ENCODE data around the gene ANKLE2. TPM values are rescaled to one million over a fixed set of nuclear protein-coding genes. Genes with fewer than 3 reads are reported as not detected.

The ANKLE2 gene
- total RNA-seq, 4 donors from 2014 or later = 57.9 to 94.5 (median 60.5) TPM

DNA sequence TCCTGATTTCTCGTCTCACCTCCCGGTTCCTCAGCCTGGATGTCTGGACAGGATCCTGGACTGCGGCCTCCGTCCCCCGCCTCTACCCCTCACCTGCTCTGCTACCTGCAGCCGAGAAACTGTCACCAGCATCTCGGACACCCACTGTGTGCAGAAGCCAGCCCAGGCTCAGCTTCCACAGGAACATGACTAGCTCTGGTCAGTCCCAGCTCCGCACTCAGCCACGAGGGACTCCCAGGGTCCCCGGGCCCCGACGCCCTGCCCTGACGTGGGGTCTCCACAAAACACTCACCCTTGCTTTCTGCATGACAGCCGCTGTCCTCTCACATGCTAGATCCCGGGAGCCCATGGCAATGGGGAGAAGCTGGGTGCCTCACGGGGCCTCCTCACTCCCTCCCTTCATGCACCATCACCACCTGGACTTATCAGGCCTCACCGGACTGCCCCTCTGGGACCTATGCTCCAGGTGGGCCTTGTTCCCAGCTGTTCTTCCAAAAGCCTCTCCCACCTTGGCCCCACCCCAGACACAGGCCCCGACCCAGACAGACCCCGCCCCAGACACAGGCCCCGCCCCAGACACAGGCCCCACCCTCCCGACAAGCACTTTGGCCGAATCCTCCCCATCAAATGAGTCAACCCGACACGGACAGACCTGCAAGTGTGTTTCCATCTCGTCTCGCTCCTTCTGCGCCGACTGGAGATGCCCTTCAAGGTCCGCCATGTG, 26.9 kb upstream of the ANKLE2 start:
- intact Hi-C loops (cut with DNase I; ENCODE audit: low total_unique reads) = no loop called here
- 91 to 95% methylated on average over 29 of the region's 29 CpGs for WGBS, 2 donors
- TF ChIP-seq POLR2A (IDR thresholded peaks at IDR 0.05) (no peak), CTCF (IDR thresholded peaks at IDR 0.05) (no peak)
- H3K4me3 ChIP-seq (ENCODE audit: low read depth, poor library complexity, severe bottlenecking) = no peak overlapping the region
- no peak for DNase-seq (ENCODE audit: low spot score in 2 of 2)

DNA sequence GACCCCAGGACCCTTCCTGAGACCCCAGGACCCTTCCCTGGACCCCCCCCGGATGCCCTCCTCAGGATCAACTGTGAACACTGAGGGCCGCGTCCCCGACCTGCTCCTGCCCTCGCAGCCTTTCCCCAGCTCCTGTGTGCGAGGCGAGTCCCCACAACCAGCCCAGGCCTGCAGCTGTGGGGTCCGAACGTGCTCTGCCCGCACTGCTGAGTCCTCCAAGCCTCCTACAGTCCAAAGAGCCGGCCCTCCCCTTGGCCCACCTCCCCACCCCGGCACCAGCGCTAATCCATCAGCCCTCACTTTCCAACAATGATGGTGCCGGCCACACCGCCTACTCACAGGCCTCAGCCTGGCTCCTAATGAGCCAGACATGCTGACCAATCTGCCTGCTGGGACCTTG, 26.2 kb upstream of the ANKLE2 start:
- no peak for DNase-seq (ENCODE audit: low spot score in 2 of 2)
- H3K4me3 ChIP-seq (ENCODE audit: low read depth, poor library complexity, severe bottlenecking) = no peak overlapping the region
- intact Hi-C loops (cut with DNase I; ENCODE audit: low total_unique reads) = no loop called here
- WGBS, 2 donors = 95 to 97% methylated on average over 15 of the region's 15 CpGs
- TF ChIP-seq POLR2A (IDR thresholded peaks at IDR 0.05) (no peak), CTCF (IDR thresholded peaks at IDR 0.05) (no peak)

GRCh38 chr12:132786192-132786591, 24.6 kb upstream of the ANKLE2 start:
- WGBS, 2 donors = 91 to 95% methylated on average over 21 of the region's 21 CpGs
- H3K4me3 ChIP-seq (ENCODE audit: low read depth, poor library complexity, severe bottlenecking) = no peak overlapping the region
- intact Hi-C loops (cut with DNase I; ENCODE audit: low total_unique reads) = no loop called here
- DNase-seq (ENCODE audit: low spot score in 2 of 2) = no peak
- TF ChIP-seq POLR2A (IDR thresholded peaks at IDR 0.05) (no peak), CTCF (IDR thresholded peaks at IDR 0.05) (no peak)

- DNase-seq (ENCODE audit: low spot score in 2 of 2) = no peak
- H3K4me3 ChIP-seq (ENCODE audit: low read depth, poor library complexity, severe bottlenecking) = no peak overlapping the region
- 80% methylated on average over 9 of the region's 9 CpGs for WGBS, 2 donors
- intact Hi-C loops (cut with DNase I; ENCODE audit: low total_unique reads) = no loop called here
- TF ChIP-seq POLR2A (IDR thresholded peaks at IDR 0.05) (no peak), CTCF (IDR thresholded peaks at IDR 0.05) (no peak)
Observed at GRCh38 chr12:132784580-132784979, 22.9 kb upstream of the ANKLE2 start.

- TF ChIP-seq POLR2A (IDR thresholded peaks at IDR 0.05) (no peak), CTCF (IDR thresholded peaks at IDR 0.05) (no peak)
- intact Hi-C loops (cut with DNase I; ENCODE audit: low total_unique reads) = no loop called here
- 82 to 83% methylated on average over 22 of the region's 22 CpGs for WGBS, 2 donors
- no peak overlapping the region for H3K4me3 ChIP-seq (ENCODE audit: low read depth, poor library complexity, severe bottlenecking)
- DNase-seq (ENCODE audit: low spot score in 2 of 2) = peak in 1 of 2 donors; percentile 60
Observed at GRCh38 chr12:132783917-132784531, 22.4 kb upstream of the ANKLE2 start.

Data from lower leg skin (tissue), 4 donors.